Type B pancreatic cell (in vitro differentiated cells): ENCODE measurements around the gene LRIG1. TPM values are rescaled to one million over a fixed set of nuclear protein-coding genes. Genes with fewer than 3 reads are reported as not detected.

Source experiments
- DNase-seq: peaks from one replicate; pipeline ENCODE4 v3.0.0; 2021; ENCODE audit warnings: mixed read lengths; ENCODE audit not compliant: unreplicated experiment; ENCODE audit errors: extremely low spot score
- H3K27ac Mint-ChIP-seq: 2 replicates; pipeline ENCODE4 v1.8.0; 2021; ENCODE audit warnings: mild to moderate bottlenecking, mixed read lengths
- H3K27me3 Mint-ChIP-seq: 2 replicates; pipeline ENCODE4 v1.8.0; 2021; ENCODE audit warnings: mixed read lengths
- H3K36me3 Mint-ChIP-seq: 2 replicates; pipeline ENCODE4 v1.8.0; 2021; ENCODE audit warnings: mixed read lengths
- H3K4me1 Mint-ChIP-seq: one replicate; pipeline ENCODE4 v1.8.0; 2021; ENCODE audit warnings: mixed read lengths; ENCODE audit not compliant: unreplicated experiment
- H3K4me3 Mint-ChIP-seq: 2 replicates; pipeline ENCODE4 v1.8.0; 2021; ENCODE audit warnings: mild to moderate bottlenecking, mixed read lengths
- H3K9me3 Mint-ChIP-seq: 2 replicates; pipeline ENCODE4 v1.8.0; 2021; ENCODE audit warnings: mixed read lengths
- CTCF ChIP-seq: fragments of 200-600 bp; sonication (generic); conservative IDR thresholded peaks from 2 replicates; pipeline ENCODE4 v1.5.0; 2021; ENCODE audit warnings: antibody characterized with exemption, mild to moderate bottlenecking
- total RNA-seq: library from RNA; stranded (reverse); gene quantifications from 2 replicates; pipeline ENCODE4 v1.2.1, GENCODE V29; 2021; ENCODE audit warnings: low replicate concordance

The LRIG1 gene
- total RNA-seq, 1 donor from 2014 or later = 28.9 TPM

- H3K4me1 Mint-ChIP-seq = peaks cover 45% of the 10 kb centered on the region
- DNase-seq = no peak
- peaks cover 11% of the 10 kb centered on the region for H3K27me3 Mint-ChIP-seq
- peaks cover 13% of the 10 kb centered on the region for H3K36me3 Mint-ChIP-seq
- peaks cover 5% of the 10 kb centered on the region for H3K9me3 Mint-ChIP-seq
- H3K4me3 Mint-ChIP-seq = no peak overlapping the region
- no peak for TF ChIP-seq CTCF
- H3K27ac Mint-ChIP-seq = no peak overlapping the region
Observed at GRCh38 chr3:66466606-66467270, 34.1 kb downstream of the LRIG1 start.

- Mint-ChIP-seq H3K27ac (no peak overlapping the region), H3K36me3 (peaks cover 18% of the 10 kb centered on the region), H3K4me1 (peaks cover 41% of the 10 kb centered on the region), H3K27me3 (peaks cover 11% of the 10 kb centered on the region), H3K4me3 (no peak overlapping the region), H3K9me3 (peaks cover 5% of the 10 kb centered on the region)
- DNase-seq = no peak
- TF ChIP-seq CTCF = no peak
Observed at GRCh38 chr3:66465587-66465986, 35.2 kb downstream of the LRIG1 start.

- Mint-ChIP-seq H3K36me3 (peaks cover 24% of the 10 kb centered on the region), H3K4me3 (no peak overlapping the region), H3K4me1 (peaks cover 37% of the 10 kb centered on the region), H3K27me3 (peaks cover 11% of the 10 kb centered on the region), H3K9me3 (peaks cover 1% of the 10 kb centered on the region), H3K27ac (no peak overlapping the region)
- no peak for DNase-seq
- TF ChIP-seq CTCF = no peak
Observed at GRCh38 chr3:66465034-66465433, 35.8 kb downstream of the LRIG1 start.

GRCh38 chr3:66464512-66464894 is 36.3 kb downstream of the LRIG1 start:
- Mint-ChIP-seq H3K4me1 (peaks cover 36% of the 10 kb centered on the region), H3K4me3 (no peak overlapping the region), H3K27me3 (peaks cover 11% of the 10 kb centered on the region), H3K9me3 (no peaks in the 10 kb centered on the region), H3K27ac (no peak overlapping the region), H3K36me3 (peaks cover 26% of the 10 kb centered on the region)
- no peak for TF ChIP-seq CTCF
- no peak for DNase-seq

GRCh38 chr3:66463730-66464511 is 36.9 kb downstream of the LRIG1 start:
- Mint-ChIP-seq H3K27ac (no peak overlapping the region), H3K9me3 (no peaks in the 10 kb centered on the region), H3K36me3 (peaks cover 29% of the 10 kb centered on the region), H3K4me1 (peaks cover 33% of the 10 kb centered on the region), H3K4me3 (no peak overlapping the region), H3K27me3 (peaks cover 9% of the 10 kb centered on the region)
- TF ChIP-seq CTCF = no peak
- DNase-seq = no peak
